IPS-18c (cell line): Measurements from ENCODE around the gene CHD1.

Source experiments
- H3K4me3 ChIP-seq: 2 replicates; pipeline ENCODE4 v1.7.0; 2013; ENCODE audit warnings: low read depth, mild to moderate bottlenecking, low read length, moderate library complexity; ENCODE audit not compliant: insufficient read depth
- H3K9me3 ChIP-seq: one replicate; pipeline ENCODE4 v1.6.1; 2013; ENCODE audit warnings: mild to moderate bottlenecking, low read length, moderate library complexity; ENCODE audit not compliant: control insufficient read depth, insufficient read depth

The CHD1 gene

GRCh38 chr5:98941131-98941883, 12.5 kb upstream of the CHD1 start:
- H3K9me3 ChIP-seq, result no peaks in the 10 kb centered on the region
- no peak overlapping the region for H3K4me3 ChIP-seq

- H3K9me3 ChIP-seq, result no peaks in the 10 kb centered on the region
Observed at GRCh38 chr5:98940581-98940980, 11.8 kb upstream of the CHD1 start.

GRCh38 chr5:98938464-98938863, 9.7 kb upstream of the CHD1 start:
- H3K4me3 ChIP-seq, result no peak overlapping the region
- no peaks in the 10 kb centered on the region for H3K9me3 ChIP-seq

More at GRCh38 chr5:98940581-98940980, 11.8 kb upstream of the CHD1 start:
- no peak overlapping the region for H3K4me3 ChIP-seq

- H3K9me3 ChIP-seq, result no peaks in the 10 kb centered on the region
- H3K4me3 ChIP-seq, result no peak overlapping the region
Observed at GRCh38 chr5:98936948-98937715, 8.3 kb upstream of the CHD1 start.

GRCh38 chr5:98935206-98935605, 6.4 kb upstream of the CHD1 start:
- Histone ChIP-seq H3K9me3 (no peaks in the 10 kb centered on the region), H3K4me3 (no peak overlapping the region)

GRCh38 chr5:98934546-98934945, 5.7 kb upstream of the CHD1 start:
- Histone ChIP-seq H3K4me3 (no peak overlapping the region), H3K9me3 (no peaks in the 10 kb centered on the region)

- no peaks in the 10 kb centered on the region for H3K9me3 ChIP-seq
- no peak overlapping the region for H3K4me3 ChIP-seq
Observed at GRCh38 chr5:98933445-98934072, 4.8 kb upstream of the CHD1 start.

GRCh38 chr5:98930972-98931762, 2.4 kb upstream of the CHD1 start:
- H3K9me3 ChIP-seq, result no peaks in the 10 kb centered on the region
- H3K4me3 ChIP-seq, result no peak overlapping the region

GRCh38 chr5:98929710-98930298, 997 bp upstream of the CHD1 start:
- Histone ChIP-seq H3K4me3 (peak overlapping the region; percentile 87), H3K9me3 (no peaks in the 10 kb centered on the region)

GRCh38 chr5:98927989-98928872, 576 bp downstream of the CHD1 start:
- Histone ChIP-seq H3K4me3 (peak overlapping the region; percentile 87), H3K9me3 (no peaks in the 10 kb centered on the region)

GRCh38 chr5:98927242-98927988, 1.4 kb downstream of the CHD1 start:
- Histone ChIP-seq H3K9me3 (no peaks in the 10 kb centered on the region), H3K4me3 (peak overlapping the region; percentile 87)

GRCh38 chr5:98923966-98924365, 4.8 kb downstream of the CHD1 start:
- no peaks in the 10 kb centered on the region for H3K9me3 ChIP-seq

GRCh38 chr5:98921947-98922505, 6.8 kb downstream of the CHD1 start:
- Histone ChIP-seq H3K4me3 (no peak overlapping the region), H3K9me3 (no peaks in the 10 kb centered on the region)

More at GRCh38 chr5:98923966-98924365, 4.8 kb downstream of the CHD1 start:
- H3K4me3 ChIP-seq, result no peak overlapping the region

GRCh38 chr5:98917433-98917832, 11.4 kb downstream of the CHD1 start:
- no peaks in the 10 kb centered on the region for H3K9me3 ChIP-seq
- H3K4me3 ChIP-seq, result no peak overlapping the region

- no peaks in the 10 kb centered on the region for H3K9me3 ChIP-seq
- no peak overlapping the region for H3K4me3 ChIP-seq
Observed at GRCh38 chr5:98916540-98916939, 12.3 kb downstream of the CHD1 start.
